Stimulated activated naive CD4-positive, alpha-beta T cell treated with Interleukin-2 at 50 U/mL for 16 hours (primary cell): ENCODE data around the gene MAP1LC3B2.

ENCODE experiments used
- DNase-seq: peaks from one replicate; lab custom pipeline; 2025; lab: John Stamatoyannopoulos, UW

Gene MAP1LC3B2

DNA sequence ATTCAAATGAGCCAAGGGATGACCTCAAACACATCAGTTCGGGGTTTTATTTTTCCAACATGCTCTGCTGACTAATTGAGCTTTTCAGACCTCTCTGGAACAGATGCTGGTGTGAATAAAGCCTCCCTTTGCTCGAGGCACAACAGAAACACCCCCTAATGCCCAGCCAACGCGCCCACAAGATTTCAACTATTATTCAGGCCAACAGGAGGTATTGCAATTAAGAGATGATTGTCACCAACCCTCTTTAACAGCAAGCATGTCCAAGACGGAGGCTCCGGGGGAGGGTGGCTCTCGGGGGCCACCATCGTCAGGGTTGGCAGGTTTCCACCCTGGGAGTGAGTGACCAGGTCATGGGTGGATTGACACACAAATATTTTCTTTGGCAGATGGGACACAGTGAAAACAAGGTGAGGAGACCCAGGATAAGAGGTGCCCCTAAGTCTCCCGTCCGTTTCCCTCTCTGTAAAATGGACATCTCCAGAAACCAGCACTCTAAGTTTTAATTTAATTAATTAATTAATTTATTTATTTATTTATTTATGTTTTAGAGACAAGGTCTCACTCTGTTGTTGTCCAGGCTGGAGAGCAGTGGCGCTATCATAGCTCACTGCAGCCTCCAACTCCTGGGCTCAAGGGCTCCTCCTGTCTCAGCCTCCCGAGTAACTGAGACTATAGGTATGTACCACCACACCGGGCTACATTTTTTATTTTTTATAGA is 56.1 kb downstream of the MAP1LC3B2 start:
- no peak for DNase-seq

DNA sequence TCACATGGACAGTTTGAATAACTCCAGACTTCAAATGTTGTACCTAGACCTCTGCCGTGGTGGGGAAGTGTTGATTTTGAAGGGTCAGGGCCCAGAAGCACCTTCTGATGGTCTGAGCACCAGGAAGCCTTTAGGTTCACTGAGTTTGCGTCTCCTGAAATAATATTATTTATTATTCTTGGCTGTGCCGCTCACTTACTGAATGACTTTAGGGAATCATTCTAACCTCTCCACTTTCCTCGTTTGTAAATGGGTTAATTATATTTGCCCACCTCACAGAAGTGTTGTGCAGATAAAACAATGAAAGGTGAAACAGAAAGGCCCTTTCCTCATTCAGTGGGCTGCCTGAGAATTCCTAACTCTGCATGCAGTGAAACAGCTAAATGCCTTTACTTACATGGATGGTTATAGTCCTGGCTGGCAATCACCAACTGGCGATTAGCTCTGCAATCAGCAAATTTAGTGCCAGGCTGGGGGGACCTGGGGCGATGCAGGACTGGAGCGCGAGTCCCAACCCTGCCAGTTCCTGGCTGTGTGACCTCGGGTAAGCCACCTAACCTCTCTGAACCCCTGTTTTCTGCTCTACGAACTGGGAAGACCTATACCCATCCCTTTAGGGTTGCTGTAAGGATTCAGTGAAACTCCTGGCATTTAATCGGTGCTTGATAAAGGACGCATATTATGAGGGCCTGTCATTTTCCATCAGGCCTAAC is 57.5 kb downstream of the MAP1LC3B2 start:
- DNase-seq, result no peak

DNA sequence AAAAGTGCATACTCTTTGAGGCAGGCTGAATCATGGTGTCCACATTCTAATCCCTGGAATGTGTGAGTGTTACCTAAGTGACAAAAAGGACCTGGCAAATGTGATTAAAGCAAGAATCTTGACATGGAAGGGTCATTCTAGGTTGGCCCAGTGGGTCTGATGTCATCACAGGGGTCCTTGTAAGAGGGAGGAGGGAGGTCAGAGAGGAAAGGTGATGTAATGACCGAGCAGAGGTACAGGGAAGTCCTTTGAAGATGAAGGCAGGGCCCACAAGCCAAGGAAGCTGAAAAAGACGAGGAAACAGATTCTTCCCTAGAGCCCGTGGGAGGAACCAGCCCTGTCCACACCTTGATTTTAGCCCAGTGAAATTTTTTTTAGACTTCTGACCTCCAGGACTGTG is 60.1 kb downstream of the MAP1LC3B2 start:
- DNase-seq, result no peak

DNA sequence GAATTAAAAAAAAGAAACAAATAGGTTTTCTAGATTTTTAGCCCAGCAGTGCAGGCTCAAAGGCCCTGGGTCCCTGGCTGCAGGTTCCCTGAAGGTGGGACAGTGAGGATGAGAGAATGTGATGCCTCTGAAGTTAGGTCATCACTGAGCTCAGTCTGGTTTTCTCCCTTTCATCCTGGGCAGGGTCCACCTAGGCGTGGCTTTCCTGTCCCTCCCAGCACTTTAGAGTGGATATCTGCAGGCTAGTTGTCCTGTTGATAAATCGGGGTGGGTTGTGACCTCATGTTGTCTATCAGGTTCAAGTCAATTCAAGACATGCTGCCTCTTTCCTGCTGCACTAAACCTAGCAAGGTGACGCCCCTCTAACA is 60.9 kb downstream of the MAP1LC3B2 start:
- DNase-seq, result no peak

DNA sequence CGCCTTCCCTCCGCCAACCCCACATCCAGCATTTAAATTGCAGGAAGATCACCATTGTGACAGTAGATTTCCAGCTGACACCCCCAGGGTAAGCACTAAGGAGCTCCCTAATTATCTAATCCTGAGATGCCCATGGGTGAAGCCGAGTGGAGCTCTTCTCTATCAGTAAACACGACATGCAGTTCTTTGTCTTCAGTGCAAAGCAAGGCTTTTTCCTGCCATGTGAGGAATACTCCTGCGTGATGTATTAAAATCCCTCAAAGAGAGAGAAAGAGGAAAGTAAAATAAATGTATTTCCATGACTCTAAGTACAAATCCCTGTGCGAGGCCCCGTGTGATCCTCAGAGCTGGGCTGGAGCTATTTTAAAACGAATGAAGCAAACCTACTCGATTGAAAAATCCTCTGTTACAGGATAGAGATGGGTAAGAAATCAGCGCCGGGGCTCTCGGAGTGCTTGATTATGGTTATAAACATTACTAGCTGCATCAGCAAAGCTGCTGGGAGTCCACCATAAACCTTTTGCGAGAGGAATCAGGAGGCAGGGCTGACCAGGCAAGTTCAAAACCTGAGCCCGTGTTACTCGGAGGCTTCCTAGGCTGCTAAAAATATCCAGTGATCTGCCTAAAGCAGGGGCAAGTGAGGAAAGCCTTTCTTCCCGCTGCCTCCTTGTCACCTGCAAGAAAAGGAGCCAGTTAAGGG is 61.5 kb downstream of the MAP1LC3B2 start:
- DNase-seq, result no peak

DNA sequence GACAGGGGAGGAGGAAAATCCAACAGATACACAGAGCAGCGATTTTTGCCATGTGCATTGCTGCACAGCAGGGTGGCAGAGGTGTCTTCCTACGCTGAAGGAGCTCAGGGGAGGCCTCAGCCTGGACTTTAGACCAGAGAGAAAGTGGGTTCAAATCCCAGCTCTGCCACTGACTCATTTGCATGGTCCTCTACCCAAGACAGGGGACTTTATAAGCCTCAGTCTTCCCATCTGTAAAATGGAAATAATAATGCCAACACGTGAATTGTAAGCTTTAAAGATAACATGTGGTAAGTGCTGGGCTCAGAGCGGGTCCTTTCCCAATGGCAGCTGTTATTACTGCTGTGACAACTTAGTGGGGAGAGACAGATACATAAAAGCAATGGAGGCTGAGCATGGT is 62.0 kb downstream of the MAP1LC3B2 start:
- DNase-seq, result no peak

DNA sequence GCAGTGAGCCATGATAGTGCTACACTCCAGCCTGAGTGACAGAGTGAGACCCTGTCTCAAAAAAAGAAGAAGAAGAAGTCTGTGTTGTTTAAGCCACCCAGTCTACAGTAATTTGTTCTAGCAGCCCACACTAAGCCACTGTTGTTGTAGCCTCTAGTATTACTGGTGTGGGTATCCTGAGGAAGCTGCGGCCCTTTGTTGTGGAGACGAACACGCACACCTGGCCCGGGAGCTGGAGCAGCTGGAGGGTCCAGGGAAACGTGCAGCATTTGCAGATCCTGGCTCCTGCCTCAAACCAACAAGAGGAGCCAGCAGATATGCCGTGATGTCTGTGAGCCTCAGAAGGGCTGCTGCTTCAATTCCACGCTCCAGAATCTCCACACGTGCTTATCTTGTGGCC is 65.3 kb downstream of the MAP1LC3B2 start:
- DNase-seq, result no peak

DNA sequence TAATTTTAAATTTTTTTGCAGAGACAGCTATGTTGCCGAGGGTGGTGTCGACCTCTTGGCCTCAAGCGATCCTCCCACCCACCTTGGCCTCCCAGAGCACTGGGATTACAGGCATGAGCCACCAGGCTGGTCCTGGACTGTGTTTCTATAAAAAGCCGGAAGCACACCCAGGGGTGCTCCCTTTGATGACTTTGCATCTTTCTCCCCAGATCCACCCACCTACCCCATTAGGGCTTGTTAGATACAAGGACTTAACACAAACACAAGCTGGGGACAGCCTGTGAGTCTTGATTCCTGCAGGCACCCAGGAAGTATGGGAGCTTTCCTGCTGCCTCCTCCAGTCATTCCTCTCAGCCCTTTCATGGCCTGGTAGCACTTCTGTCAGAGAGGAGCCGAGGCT is 67.0 kb downstream of the MAP1LC3B2 start:
- no peak for DNase-seq
